ENCODE results near the gene CYP21A2.
"Not testable (repeated sequence)": the region's sequence is repeated elsewhere in the genome, so short reads cannot be mapped to it uniquely, and the experiment has no call there.

The CYP21A2 gene

GRCh38 chr6:32035283-32036013 is 2.8 kb upstream of the CYP21A2 start:
- not testable (repeated sequence) for DNase-seq (ENCODE audit: low spot score)

GRCh38 chr6:32037136-32037535 is 1.1 kb upstream of the CYP21A2 start:
- DNase-seq (ENCODE audit: low spot score) = not testable (repeated sequence)

GRCh38 chr6:32038878-32039277 is 663 bp downstream of the CYP21A2 start:
- not testable (repeated sequence) for DNase-seq (ENCODE audit: low spot score)

GRCh38 chr6:32039321-32040274 is 1.4 kb downstream of the CYP21A2 start:
- not testable (repeated sequence) for DNase-seq (ENCODE audit: low spot score)

- DNase-seq (ENCODE audit: low spot score) = not testable (repeated sequence)
These were observed 2.3 kb downstream of the CYP21A2 start for GRCh38 chr6:32040299-32041049.

- not testable (repeated sequence) for DNase-seq (ENCODE audit: low spot score)
These were observed 2.8 kb downstream of the CYP21A2 start for GRCh38 chr6:32041050-32041321.

- not testable (repeated sequence) for DNase-seq (ENCODE audit: low spot score)
These were observed 3.2 kb downstream of the CYP21A2 start for GRCh38 chr6:32041385-32041784.

GRCh38 chr6:32042276-32042675 is 4.1 kb downstream of the CYP21A2 start:
- DNase-seq (ENCODE audit: low spot score) = not testable (repeated sequence)

GRCh38 chr6:32043589-32044380 is 5.6 kb downstream of the CYP21A2 start:
- DNase-seq (ENCODE audit: low spot score) = not testable (repeated sequence)

GRCh38 chr6:32044916-32045315 is 6.7 kb downstream of the CYP21A2 start:
- not testable (repeated sequence) for DNase-seq (ENCODE audit: low spot score)

GRCh38 chr6:32045811-32046449 is 7.7 kb downstream of the CYP21A2 start:
- no peak for DNase-seq (ENCODE audit: low spot score)

- DNase-seq (ENCODE audit: low spot score) = no peak
These were observed 8.4 kb downstream of the CYP21A2 start for GRCh38 chr6:32046450-32047083.

GRCh38 chr6:32047084-32047478 is 8.9 kb downstream of the CYP21A2 start:
- DNase-seq (ENCODE audit: low spot score) = no peak

- DNase-seq (ENCODE audit: low spot score) = no peak
These were observed 9.3 kb downstream of the CYP21A2 start for GRCh38 chr6:32047539-32047854.

GRCh38 chr6:32047855-32048766 is 9.9 kb downstream of the CYP21A2 start:
- DNase-seq (ENCODE audit: low spot score) = no peak

GRCh38 chr6:32049149-32049548 is 10.9 kb downstream of the CYP21A2 start:
- not testable (repeated sequence) for DNase-seq (ENCODE audit: low spot score)

GRCh38 chr6:32049736-32050135 is 11.5 kb downstream of the CYP21A2 start:
- not testable (repeated sequence) for DNase-seq (ENCODE audit: low spot score)

- no peak for DNase-seq (ENCODE audit: low spot score)
These were observed 12.3 kb downstream of the CYP21A2 start for GRCh38 chr6:32050562-32050961.

- DNase-seq (ENCODE audit: low spot score) = not testable (repeated sequence)
These were observed 14.4 kb downstream of the CYP21A2 start for GRCh38 chr6:32052626-32053025.

GRCh38 chr6:32053314-32053713 is 15.1 kb downstream of the CYP21A2 start:
- not testable (repeated sequence) for DNase-seq (ENCODE audit: low spot score)

Measured in putamen (tissue), 1 donor.